ENCODE results near the gene RBM38. TPM values are rescaled to one million over a fixed set of nuclear protein-coding genes. Genes with fewer than 3 reads are reported as not detected.

Gene RBM38
- total and polyA plus RNA-seq, 3 donors from 2014 or later = 69.6 to 114 (median 108) TPM

DNA sequence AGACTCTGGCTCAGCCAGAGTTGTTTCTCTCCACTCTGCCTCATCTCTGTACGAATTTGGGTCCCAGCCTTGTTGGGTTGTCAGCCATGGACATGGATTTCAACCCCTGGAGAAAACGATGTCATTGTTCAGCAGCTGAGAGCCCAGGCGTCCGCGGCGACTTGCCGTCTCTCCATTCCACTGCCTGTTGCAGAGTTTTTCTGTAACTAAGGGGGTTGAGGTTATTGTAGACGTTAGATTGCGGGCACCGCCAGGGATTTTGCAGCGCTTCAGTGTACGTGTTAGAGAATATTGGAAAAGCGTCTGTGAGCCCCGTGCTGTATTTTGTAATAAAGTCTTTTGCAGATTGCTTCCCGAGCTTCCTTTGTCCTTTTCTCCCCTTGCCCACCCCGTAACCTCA, 13.1 kb upstream of the RBM38 start:
- no peak overlapping the region for H3K27ac ChIP-seq
- DNase-seq = no peak
- H3K36me3 ChIP-seq (ENCODE audit: low read depth, missing control alignments) = no peaks in the 10 kb centered on the region
- no peak overlapping the region for H3K4me3 ChIP-seq
- H3K4me1 ChIP-seq = no peaks in the 10 kb centered on the region
- no peak for TF ChIP-seq POLR2A (IDR thresholded peaks at IDR 0.05)
- H3K27me3 ChIP-seq = no peaks in the 10 kb centered on the region
- intact Hi-C loops (cut with DNase I; ENCODE audit: low total_unique reads) = no loop called here
- WGBS, 2 donors = 85 to 88% methylated on average over 16 of the region's 16 CpGs
- H3K9me3 ChIP-seq = no peaks in the 10 kb centered on the region

DNA sequence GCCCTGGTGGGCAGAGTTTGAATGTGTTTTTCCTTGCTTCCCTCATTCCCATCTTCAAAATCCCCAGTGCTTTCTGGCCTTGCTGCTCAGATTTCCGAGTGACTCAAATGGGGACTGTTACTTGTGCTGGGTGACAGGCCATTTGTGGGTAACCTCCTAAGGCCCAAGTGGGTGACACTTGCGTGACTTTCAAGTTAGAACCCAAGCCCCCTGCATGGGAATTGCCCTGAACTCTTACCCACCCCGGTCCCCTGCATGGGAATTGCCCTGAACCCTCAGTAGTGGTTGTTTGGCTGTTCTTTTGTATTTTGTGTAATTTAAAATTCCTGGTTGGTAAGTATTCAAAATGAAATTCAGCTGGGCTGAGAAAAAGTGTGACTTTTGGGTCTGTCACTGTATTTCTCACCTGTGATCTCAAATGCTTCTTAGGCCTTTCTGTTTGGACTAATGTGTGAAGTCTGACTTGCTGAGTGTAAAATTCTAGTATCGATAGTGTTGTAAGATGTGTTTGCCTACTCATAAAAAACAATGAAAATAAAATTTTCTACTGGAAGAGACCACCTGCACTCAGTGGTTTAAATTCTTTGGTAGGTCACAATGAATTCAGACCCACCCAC, 12.4 kb upstream of the RBM38 start:
- DNase-seq = no peak
- Histone ChIP-seq H3K36me3 (ENCODE audit: low read depth, missing control alignments) (no peaks in the 10 kb centered on the region), H3K4me3 (no peak overlapping the region), H3K27ac (no peak overlapping the region), H3K4me1 (no peaks in the 10 kb centered on the region), H3K27me3 (no peaks in the 10 kb centered on the region), H3K9me3 (no peaks in the 10 kb centered on the region)
- intact Hi-C loops (cut with DNase I; ENCODE audit: low total_unique reads) = no loop called here
- 88 to 93% methylated on average over 4 of the region's 4 CpGs for WGBS, 2 donors
- TF ChIP-seq CTCF (IDR thresholded peaks at IDR 0.05) (no peak), POLR2A (IDR thresholded peaks at IDR 0.05) (no peak)

DNA sequence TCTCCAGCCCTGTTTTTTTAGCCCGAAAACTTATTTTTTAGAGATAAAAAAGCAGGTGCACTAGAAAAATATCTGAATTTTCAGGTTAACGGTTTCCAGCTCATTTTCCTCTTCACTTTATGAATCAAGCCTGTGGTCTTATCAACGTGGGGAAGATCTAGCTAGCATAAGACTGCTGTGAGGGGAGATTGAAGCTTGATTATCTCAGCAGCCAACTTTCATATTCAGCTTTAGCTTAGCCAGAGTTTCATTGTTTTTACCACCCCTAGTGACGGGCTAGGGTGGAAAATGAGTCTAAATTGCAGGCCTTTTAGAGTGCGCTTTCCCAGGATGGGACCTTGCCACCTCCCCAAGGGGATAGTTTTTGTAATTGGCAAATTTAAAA, 11.9 kb upstream of the RBM38 start:
- no peak for TF ChIP-seq POLR2A (IDR thresholded peaks at IDR 0.05)
- no peak for TF ChIP-seq CTCF (IDR thresholded peaks at IDR 0.05)
- H3K4me3 ChIP-seq = no peak overlapping the region
- 75 to 81% methylated on average over 5 of the region's 5 CpGs for WGBS, 2 donors
- H3K36me3 ChIP-seq (ENCODE audit: low read depth, missing control alignments) = no peaks in the 10 kb centered on the region
- no peaks in the 10 kb centered on the region for H3K4me1 ChIP-seq
- intact Hi-C loops (cut with DNase I; ENCODE audit: low total_unique reads) = no loop called here
- no peak overlapping the region for H3K27ac ChIP-seq
- H3K27me3 ChIP-seq = no peaks in the 10 kb centered on the region
- no peak for DNase-seq
- no peaks in the 10 kb centered on the region for H3K9me3 ChIP-seq

DNA sequence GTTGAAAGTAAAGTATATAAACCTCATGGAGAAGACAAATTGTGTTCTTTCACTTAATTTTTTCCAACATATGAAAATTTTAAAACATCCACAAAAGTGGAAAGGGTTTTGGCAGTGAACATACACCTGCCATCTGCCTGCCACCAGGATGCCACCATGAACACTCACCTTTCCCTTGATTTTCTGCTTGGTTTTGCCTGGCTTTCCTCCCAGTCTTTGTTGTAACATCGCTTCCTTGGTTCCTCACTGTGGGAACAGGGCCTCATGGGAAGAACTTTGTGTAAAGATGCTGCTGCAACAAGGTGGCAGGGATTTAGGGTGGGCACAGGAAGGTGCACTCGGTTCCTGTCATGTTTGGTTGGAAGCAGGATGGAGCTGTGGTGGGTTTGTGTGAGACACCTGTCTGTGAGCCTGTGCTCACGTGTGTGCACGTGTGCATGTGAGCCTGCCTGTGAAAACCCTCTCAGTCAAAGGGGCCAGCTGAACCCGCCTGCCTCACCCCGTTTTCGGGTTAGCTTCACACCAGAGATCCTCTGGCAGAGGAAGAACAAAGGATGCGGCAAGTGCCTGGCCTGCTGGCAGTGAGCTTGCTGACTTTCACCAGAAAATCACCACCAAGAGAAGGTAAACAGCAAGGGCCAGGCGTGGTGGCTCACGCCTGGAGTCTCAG, 11.0 kb upstream of the RBM38 start:
- WGBS, 2 donors = 92 to 94% methylated on average over 9 to 10 of the region's 10 CpGs
- no peak overlapping the region for H3K4me3 ChIP-seq
- H3K27ac ChIP-seq = no peak overlapping the region
- intact Hi-C loops (cut with DNase I; ENCODE audit: low total_unique reads) = loop anchor here (5.0 kb wide), 1 partner anchor 117 kb away; no protein-coding TSS in a partner anchor
- DNase-seq = no peak
- no peaks in the 10 kb centered on the region for H3K4me1 ChIP-seq
- TF ChIP-seq POLR2A (IDR thresholded peaks at IDR 0.05) (no peak), CTCF (IDR thresholded peaks at IDR 0.05) (no peak)
- no peaks in the 10 kb centered on the region for H3K36me3 ChIP-seq (ENCODE audit: low read depth, missing control alignments)
- no peaks in the 10 kb centered on the region for H3K27me3 ChIP-seq
- no peaks in the 10 kb centered on the region for H3K9me3 ChIP-seq

DNA sequence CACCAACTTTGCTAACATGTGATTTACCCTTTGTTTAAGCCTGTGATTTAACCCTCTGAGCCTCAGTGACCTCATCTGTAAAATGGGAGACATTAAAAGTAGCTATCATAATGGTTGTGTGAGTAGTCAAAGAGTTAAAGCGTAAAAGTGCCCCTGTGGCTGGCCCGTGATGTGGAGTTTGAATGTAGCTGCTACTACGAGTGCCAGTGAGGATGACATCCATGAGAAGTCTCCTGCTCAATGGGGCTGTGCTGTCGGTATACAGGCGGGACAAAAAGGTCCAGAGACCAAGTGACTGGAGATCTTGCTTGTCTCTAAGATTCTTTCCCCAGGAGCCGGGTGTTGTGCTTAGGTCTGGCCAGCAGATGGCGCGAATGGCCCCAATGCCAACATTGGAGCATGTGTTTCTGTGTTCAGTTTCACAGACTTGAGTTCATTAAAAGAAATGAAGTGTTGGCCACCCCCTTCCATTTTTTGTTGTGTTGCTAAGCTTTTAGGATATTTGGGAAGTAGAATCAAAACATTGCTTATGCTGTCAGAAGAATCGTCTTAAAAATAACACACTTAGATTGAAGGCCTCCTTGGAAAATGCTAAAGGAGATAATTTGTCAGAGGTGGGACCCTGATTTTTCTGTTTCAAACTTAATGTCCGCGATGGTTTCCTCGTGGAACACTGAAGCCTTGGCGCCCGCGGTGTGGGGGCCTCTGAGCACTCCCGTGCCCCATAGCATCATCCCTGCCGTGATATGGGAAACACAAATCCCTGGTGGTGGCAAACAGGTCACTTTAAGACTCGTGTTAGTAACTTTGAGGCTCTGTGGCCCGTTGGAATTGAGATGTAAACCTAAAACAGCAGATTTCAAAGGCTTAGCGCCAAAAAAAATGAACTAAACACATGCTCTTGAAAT, 9.3 kb upstream of the RBM38 start:
- WGBS, 2 donors = 55 to 66% methylated on average over 19 to 20 of the region's 20 CpGs
- Histone ChIP-seq H3K9me3 (no peaks in the 10 kb centered on the region), H3K4me3 (no peak overlapping the region), H3K27me3 (no peaks in the 10 kb centered on the region), H3K27ac (no peak overlapping the region), H3K4me1 (no peaks in the 10 kb centered on the region), H3K36me3 (ENCODE audit: low read depth, missing control alignments) (no peaks in the 10 kb centered on the region)
- TF ChIP-seq CTCF (IDR thresholded peaks at IDR 0.05) (peak; percentile 84 to 90 (median 87)), POLR2A (IDR thresholded peaks at IDR 0.05) (no peak)
- intact Hi-C loops (cut with DNase I; ENCODE audit: low total_unique reads) = loop anchor here (5.0 kb wide), 1 partner anchor 115 kb away; no protein-coding TSS in a partner anchor
- DNase-seq = peak; percentile 86

Data from testis (tissue), 3 donors.